ENCODE results near the gene GALNT17.

GRCh38 chr7:71264005-71264404 is 132.1 kb downstream of the GALNT17 start:
- TF ChIP-seq ZBTB8A (tag by site-specific recombination; IDR thresholded peaks at IDR 0.05) (no peak), CTCF (tag by site-specific recombination; IDR thresholded peaks at IDR 0.05) (no peak)

Data from HEK293 (cell line).